Measurements from ENCODE around the gene TCF7L2. TPM values are rescaled to one million over a fixed set of nuclear protein-coding genes. Genes with fewer than 3 reads are reported as not detected.

Gene TCF7L2
- 50.4 TPM for polyA plus RNA-seq (ENCODE audit: insufficient read length)
- long read RNA-seq, donor 1, partial matches to known transcripts: 0 of 3 reads
- long read RNA-seq, donor 1, other reads (novel, unspliced or antisense): 0 of 3 reads
- long read RNA-seq, donor 2, partial matches to known transcripts: 9 of 10 reads
- long read RNA-seq, donor 2, other reads (novel, unspliced or antisense): 0 of 10 reads
- long read RNA-seq, donor 3, partial matches to known transcripts: 5 of 7 reads
- long read RNA-seq, donor 3, other reads (novel, unspliced or antisense): 0 of 7 reads
- long read RNA-seq, donor 4: 0 reads
- long read RNA-seq, donor 5, partial matches to known transcripts: 0 of 3 reads
- long read RNA-seq, donor 5, other reads (novel, unspliced or antisense): 0 of 3 reads
- long read RNA-seq, donor 6: 0 reads
- long read RNA-seq, donor 7, partial matches to known transcripts: 5 of 8 reads
- long read RNA-seq, donor 7, other reads (novel, unspliced or antisense): 0 of 8 reads
- long read RNA-seq, donor 8, partial matches to known transcripts: 0 of 1 reads
- long read RNA-seq, donor 8, other reads (novel, unspliced or antisense): 0 of 1 reads

DNA sequence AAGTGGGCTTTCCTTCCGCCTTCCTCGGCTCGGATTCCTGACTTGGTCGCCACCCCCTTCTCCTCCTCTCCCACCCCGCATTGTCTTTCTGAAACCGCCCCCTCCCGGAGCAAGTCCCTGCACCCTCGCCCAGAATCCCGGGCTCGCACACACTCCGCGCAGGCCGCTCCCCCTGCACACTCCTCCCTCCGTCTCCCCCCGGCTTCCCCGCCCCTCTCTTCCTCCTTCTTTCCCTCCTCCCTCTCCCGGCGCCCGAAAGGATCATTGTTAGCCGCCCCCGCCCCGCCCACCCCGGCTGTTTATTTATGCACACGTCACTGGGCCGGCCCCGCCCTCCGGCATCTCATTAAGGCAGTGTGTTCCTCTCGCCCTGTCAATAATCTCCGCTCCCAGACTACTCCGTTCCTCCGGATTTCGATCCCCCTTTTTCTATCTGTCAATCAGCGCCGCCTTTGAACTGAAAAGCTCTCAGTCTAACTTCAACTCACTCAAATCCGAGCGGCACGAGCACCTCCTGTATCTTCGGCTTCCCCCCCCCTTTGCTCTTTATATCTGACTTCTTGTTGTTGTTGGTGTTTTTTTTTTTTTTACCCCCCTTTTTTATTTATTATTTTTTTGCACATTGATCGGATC is at the start of gene TCF7L2:
Gene TCF7L2 (plus strand): TSS at position 373 of the 633 bp plus-strand sequence. CDS start 510 bp downstream, outside the sequence.
- peak; percentile 99 for DNase-seq

DNA sequence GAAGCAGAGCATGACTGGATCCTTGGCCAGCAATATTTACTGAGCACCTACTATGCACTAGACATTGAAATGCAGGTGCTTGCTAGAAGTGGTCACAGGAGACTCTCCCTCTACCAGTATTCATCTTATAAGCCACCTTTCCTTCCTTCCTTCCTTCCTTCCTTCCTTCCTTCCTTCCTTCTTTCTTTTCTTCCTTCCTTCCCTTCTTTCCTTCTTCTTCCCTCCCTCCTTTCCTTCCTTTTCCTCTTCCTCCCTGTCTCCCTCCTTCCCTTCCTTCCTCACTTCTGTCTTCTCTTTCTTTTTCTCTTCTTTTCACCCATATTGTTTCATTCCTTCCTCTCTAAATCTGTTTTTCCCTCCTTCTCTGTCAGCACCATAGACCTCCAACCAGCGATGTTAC is 47.3 kb upstream of the TCF7L2 start:
- no peak for DNase-seq

DNA sequence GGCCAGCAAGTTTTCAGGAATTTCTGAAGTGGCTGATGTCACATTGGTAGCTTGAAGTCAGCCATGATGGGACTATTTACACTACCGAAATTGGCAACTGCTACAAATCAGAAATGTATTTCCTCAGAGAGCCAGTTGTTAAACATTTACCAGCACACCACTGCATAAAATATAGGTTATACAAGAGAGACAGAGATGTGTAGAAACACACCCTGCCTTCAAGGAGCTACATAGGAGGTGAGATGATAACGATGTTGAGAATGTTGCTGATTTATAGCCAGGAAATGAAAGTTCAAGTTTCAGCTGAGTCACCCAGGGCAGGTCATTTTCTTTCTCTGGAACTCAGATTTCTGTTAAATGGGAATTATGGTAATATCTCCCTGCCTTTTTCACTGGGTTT is 46.0 kb upstream of the TCF7L2 start:
- DNase-seq: no peak

DNA sequence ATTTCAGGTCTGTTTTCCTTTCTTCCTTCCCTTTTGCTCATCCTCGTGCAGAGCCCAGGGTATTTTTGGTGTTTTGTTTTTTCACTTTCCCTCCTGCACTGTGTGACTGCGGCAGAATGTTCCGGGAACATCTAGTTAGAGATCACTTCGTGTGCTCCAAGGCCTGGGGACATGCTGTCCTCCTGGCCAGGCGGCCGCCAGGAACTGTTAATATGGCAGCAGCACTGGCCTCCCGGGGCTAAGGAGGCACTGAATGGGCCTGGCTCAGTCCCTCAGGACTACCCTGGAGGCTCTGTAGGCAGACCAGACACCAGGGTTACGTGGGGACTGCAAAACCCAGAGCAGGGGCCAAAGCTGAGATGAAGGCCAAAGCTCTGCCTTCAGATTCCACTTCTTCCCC is 43.1 kb upstream of the TCF7L2 start:
- DNase-seq: no peak

DNA sequence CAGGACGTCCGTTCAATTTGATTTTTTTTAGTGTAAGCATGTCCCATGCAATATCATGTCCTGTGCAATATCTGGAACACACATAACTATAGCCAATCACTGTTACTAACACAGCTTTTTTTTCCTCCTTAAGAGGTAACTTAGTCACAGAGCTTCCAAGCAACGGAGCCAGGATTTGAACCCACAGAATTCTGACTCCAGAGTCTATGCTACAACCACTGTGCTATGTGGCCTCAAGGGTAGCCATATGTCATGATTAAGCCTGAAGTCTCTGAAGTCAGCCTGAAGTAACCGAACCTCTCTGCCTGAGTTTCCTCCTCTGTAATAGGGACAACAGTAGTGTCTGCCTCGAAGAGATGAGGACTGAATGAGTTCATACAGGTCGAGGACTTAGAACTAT is 42.2 kb upstream of the TCF7L2 start:
- DNase-seq: no peak

DNA sequence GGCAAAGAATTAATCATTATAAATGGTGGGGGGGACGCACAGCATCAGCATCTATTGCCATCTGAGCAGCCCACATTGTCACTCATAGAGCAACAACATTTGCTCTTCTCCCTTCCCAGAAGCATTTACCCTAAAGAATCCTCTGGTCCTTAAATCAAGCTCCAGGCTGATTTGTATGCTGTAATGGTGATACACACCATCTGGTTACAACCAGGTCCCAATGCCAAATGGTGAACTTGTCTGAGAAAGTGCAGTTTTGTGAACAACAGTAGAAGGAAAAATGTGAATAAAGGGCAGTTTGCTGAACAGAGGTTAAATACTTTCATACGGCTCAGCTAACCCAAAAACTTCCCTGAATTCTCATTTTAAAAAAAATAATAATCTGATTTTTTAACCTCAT is 38.8 kb upstream of the TCF7L2 start:
- peak; percentile 68 for DNase-seq

DNA sequence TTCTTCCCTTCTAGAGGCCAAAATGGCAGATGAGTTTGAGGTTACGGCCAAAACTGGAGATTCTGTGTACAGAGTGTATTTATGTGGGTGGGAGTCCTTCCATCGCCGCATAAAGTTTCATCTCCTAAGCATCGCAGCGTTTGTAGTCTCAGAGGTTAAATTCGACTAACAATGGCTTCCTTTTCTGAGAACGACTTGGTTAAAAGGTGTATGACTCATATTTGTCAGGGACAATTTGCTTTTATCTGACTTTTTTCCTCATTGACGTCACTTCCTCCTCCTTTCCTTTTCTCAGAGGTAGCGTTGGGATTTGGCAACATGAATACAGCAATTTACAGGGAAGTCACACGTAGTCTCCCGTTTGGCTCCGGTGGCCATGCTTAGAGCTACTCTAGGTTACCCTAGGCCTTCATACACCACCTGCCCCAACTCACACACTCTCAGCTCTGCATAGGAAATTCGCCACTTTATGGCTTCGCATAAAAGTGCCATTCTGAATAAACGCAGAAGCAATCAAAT is 37.6 kb upstream of the TCF7L2 start:
- peak; percentile 87 for DNase-seq

DNA sequence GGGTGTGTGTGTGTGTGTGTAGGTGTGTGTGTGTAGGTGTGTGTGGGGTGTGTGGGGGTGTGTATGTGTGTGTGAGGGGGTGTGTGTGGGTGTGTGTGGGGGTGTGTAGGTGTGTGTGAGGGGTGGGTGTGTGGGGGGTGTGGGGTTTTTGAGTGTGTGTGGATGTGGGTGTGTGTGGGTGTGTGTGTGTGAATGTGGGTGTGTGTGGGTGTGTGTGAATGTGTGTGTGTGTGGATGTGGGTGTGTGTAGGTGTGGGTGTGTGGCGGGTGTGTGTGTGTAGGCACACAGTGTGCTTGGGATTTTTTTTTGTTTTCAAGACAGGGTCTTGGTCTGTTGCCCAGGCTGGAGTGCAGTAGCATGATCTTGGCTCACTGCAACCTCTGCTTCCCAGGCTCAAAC is 36.8 kb upstream of the TCF7L2 start:
- DNase-seq: no peak

DNA sequence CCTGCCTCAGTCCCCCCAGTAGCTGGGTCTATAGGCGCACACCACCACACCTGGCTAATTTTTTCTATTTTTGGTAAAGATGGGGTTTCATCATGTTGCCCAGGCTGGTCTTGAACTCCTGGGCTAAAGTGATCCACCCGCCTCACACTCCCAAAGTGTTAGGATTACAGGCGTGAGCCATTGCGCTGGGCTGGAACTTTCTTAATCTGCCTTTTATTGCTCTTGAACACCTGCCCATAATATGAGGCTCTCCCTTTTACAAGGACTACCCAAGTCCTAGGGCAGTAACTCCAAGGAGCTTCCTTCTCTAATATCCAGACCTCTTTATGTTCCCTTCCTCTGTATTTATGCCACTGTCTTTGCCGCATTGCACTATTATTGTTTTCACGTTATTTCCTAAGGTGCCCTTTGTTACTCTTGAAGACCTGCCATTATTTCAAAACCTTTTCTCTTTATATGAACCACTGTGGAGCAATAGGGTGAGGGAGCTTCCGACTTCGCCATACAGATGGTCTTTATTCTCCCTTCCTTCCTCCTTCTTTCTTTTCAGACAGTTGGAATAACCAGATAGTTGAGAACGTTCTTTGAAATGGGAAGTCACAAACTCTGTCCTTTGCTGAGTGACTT is 36.3 kb upstream of the TCF7L2 start:
- no peak for DNase-seq

DNA sequence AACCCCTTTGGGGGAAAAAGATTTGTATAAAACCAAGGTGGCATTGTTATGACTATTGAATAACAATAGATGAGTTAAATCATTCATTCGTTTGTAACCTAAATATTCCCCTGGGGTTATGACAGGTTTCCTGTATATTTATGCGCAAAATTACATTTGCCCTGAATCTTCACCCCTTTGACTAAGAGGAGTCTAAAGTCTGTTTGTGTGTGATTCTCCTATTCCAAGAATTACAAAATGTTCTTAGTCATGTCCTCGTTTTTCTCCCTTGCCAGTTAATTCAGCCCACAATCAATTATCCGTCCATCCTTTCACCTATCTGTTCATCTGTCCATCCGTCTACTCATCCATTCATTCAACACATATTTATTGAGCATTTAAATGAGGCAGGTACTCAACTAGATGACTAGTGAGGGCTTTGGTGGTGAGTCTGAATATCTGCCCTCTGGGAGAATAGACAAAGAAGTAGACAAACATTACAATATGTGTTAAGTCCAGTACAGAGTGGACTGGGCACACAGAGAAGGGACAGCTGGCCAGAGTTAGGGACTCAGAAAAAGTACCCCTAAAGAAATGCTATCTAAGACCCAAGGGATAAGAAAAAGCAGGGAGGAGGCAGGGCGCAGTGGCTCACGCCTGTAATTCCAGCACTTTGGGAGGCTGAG is 35.6 kb upstream of the TCF7L2 start:
- DNase-seq: no peak

DNA sequence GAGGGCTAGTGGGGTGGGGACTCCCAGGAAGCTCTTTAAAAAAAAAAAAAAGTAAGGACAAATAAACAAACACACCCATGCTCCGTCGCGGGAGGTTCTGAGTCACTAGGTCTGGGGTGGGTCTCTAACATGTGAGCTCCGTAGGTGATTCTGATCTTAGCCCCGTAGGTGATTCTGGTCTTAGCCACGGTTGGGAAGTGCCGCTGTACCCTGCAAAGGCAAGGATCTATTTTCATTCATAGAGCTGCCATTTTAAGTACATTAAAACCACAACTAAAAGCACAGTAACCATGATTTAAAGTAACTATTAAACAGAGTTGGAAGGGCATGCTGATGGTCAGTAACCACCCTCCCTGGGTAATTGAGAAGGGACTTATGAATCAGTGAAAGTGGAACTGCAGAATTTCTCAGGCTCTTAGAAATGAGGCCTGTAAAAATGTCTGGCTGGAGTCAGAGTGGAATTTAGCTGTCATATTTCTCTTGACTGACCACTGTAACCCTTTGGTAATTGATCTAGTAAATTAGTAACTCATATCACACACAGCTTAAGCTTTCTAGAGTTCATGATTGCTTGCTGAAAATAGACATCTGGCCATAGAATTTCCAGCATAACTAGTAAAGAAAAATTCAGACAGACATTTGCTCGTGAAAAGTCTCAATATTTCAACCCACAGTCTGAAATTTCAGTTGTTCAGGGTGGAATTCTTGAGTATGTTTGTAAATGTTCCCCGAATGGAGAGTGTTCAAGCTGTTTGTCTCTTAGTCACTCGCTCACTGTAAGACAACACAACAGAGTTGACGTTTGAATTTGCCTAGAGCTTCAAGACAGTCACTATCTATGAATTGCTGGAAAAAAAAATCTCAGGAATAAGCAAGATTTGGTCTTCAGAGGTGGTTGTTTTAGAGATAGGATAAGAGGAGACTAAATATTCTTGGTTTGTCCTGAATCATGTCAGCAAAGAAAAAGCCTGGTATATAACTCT is 34.2 kb upstream of the TCF7L2 start:
- DNase-seq: peak; percentile 50

DNA sequence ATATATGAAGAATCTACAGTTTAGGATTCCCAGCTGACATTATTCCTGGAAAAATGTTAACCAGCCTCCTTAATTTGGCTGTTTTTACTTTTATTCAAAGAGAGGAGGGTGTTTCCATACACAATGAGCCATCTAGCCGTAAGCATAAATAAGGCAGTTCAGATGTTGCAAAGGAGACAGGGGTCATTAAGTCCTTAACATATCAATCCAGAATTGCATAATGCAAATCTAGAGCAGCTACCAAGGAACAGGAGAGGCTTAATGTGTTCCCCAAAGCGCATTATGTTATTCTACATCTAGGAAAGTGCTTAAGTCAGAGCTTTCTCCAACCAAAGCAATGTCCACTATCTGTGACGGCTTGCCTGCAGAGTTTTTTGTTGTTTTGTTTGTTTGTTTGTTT is 32.4 kb upstream of the TCF7L2 start:
- no peak for DNase-seq

DNA sequence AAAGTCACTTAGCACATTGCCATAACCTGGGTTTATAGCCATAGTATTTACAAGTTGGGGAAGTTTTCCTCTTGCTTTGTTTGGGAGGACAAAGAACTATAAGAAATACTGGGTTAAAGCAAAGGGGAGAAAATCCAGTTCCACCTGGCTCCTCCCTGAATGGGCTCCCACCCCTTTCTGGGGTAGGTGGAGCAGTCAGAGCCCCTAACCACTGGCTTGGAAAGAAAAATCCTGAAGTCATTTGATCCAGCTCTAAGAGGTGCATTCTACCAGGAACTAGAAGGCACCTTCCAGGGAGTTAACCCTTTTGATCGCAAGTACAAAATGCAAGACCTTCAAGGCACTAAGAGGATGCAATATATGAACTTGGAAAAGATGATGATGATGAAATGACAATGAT is 31.3 kb upstream of the TCF7L2 start:
- DNase-seq: no peak

DNA sequence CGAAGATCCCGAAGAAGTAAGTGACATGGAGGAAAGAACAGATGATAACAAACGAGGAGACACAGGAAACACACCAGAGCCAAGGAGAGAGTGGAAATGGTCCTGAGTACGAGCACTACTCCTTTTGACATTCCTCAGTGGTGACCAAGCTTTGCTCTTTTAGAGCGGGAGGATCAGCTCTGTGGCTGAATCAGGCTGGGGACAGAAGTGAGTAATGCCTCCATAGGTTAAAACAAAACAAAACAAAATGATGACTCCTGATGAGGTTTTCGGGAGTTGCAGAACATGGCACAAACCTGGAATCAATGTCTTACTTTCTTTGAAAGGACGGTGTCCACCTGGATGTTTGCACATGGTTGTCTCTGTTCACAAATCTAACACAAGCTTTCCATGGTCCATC is 30.3 kb upstream of the TCF7L2 start:
- no peak for DNase-seq

DNA sequence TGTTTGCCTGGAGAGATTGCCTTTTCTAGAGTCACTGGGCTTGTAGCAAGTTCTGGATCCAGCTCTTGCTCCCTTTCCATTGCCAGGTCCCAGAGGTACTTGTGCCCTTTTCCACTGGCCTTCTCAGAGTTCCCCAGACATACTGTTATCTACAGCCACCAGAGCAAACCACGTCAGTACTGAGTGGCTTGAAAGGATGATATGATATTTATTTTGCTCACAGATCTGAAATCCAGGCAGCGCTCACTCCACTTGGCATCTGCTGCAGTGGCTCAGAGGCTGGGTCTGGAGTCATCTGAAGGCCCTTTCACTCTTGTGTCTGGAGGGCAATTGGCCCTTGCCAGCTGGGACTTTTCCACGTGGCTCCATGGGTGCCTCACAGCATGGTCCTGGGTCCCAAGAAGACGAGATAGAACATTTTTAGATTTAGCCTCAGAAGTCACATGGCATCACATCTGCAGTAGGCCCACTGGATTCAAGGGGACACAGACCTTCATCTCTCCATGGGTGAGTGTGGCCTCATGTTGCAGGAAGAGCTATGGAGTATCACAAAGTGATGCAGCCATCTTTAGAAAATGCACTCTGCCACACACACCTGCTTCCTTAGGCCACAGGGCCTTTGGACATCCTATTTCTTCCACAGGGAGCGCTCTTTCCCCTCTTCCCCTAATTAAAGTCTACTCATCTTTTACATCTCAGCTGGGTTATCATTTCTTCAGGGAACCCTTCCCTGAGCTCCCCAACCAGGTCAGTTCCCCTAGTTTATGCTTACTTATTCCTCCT is 22.9 kb upstream of the TCF7L2 start:
- no peak for DNase-seq

DNA sequence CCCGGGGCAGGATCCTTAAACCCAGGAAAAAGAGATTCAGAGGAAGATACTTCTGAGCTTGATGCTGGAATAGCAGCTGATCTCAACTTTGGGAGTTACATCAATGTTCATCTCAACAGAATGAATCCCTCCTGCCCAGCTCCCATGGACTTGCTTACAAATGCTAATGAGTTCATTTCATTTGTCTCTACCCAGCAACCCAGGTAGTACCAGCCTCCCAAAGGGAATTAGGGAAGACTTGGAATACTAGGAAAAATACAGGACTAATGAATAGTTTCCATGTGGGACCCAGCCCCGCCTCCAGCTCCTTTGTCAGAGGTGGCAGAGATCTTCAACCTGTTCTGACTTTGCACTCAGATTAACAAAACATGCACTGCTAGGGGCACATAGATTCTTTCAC is 22.1 kb upstream of the TCF7L2 start:
- DNase-seq: no peak

DNA sequence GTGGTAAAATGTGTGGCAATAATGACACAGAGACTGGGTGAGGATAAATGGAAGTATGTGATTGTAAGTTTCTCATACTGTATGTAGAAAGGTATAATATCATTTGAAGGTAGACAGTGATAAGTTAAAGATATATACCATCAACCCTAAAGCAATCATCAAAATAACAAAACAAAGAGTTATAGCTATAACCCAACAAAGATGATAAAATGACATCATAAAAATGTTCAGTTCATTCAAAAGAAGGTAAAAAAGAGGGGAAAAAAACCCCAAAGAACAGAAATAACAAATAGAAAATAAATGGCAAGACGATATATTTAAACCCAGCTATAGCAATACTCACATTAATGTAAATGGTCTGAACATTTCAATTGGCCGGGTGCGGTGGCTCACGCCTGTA is 17.4 kb upstream of the TCF7L2 start:
- DNase-seq: no peak

DNA sequence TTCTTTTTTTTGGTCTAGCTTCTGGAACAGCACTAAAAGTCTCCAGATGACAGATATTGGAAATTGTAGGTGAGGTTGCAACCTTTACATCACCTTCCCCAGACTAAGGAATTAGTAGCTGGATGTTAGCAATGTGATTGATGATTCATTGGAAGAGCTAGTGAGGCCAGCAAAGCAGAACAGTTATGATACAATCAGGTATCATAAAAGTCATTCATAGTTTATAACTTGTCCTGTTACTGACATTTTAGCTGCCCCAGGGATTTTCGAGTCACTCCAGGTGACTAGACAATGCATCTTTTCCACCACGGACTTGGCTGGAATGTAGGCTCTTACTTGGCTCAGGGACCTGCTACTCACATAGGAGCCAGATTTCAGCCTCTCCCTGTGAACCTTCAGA is 15.9 kb upstream of the TCF7L2 start:
- no peak for DNase-seq

DNA sequence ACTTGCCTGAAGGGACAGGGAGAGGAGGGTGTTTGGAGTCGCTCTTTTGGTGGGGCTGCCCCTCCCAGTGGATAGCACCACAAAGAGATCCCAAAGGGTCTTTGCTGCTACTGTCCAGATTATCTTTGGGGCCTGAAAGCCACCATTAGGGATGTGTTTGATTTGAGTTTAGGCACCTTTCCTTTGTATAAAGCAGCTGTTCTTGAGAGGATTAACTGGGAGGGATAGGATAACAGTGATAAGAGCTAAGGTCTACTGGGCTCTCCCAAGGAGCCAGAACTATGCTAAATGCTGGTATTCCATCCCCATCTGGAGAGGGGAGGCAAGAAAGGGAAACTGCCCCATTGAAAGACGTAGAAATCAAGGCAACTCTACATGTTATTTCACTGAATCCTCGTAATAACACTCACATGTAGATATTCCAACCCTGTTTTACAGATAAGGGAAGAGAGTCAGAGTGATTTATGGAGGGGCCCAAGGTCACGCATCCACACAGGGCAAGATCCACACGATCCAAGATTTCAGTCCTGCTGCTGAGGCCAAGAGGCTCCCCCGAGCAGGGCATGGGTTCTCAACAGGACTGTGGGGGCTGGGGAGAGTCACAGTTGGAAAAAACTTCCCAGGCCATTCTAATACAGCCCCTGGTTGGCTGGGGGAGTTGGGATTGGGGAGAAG is 11.1 kb upstream of the TCF7L2 start:
- DNase-seq: no peak

DNA sequence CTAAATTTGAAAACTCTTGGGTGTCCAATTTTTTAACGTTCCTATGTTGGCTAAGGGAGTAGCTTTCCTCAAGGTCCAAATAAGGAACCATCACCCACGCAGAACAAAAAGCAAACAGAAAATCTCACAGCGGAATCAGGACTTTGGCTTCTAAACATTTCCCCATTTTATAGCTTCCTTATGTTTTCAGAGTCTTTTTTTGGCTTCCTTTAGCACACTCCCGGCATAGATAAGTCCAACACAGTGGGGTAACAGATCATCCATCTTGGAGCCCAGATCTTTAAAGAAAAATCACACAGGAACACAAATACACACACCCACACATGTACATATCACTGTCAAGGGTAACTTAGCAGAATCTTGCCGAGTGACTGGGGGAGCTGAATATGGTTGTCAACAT is 4.2 kb upstream of the TCF7L2 start:
- no peak for DNase-seq
